Heart left ventricle (tissue), 16 donors: ENCODE measurements around the gene RFNG. TPM values are rescaled to one million over a fixed set of nuclear protein-coding genes. Genes with fewer than 3 reads are reported as not detected.

Experiments used
- ATAC-seq, 4 donors: fragments of 200-7000 bp; cut with Tn5 transposase; one replicate each; pipeline ENCODE4 v1.9.1; 2020 to 2022; ENCODE audit warnings: moderate library complexity in 4 of 4, mild to moderate bottlenecking in 3 of 4, moderate number of reproducible peaks in 1 of 4
- DNase-seq, 5 donors: peaks; one replicate each; pipeline ENCODE4 v3.0.0-alpha.2; 2020
- H3K27ac ChIP-seq, 12 donors: fragments of 200-600 bp; sonication (generic) in 4 of 12; one replicate each; pipeline versions ENCODE4 v1.5.0 to v1.8.0; 2016 to 2022; ENCODE audit warnings: mild to moderate bottlenecking in 2 of 12
- H3K27me3 ChIP-seq, 9 donors: fragments of 200-600 bp; sonication (generic) in 2 of 9; one replicate each; pipeline versions ENCODE4 v1.5.1 to v1.8.0; 2016 to 2022; ENCODE audit warnings: mild to moderate bottlenecking in 3 of 9
- H3K36me3 ChIP-seq, 9 donors: fragments of 200-600 bp; sonication (generic) in 2 of 9; one replicate each; pipeline versions ENCODE4 v1.5.0 to v1.8.0; 2018 to 2022; ENCODE audit warnings: mild to moderate bottlenecking in 2 of 9
- H3K4me1 ChIP-seq, 12 donors: fragments of 200-600 bp; sonication (generic) in 4 of 12; one replicate each; pipeline versions ENCODE4 v1.5.0 to v1.8.0; 2016 to 2022; ENCODE audit warnings: mild to moderate bottlenecking in 3 of 12
- H3K4me3 ChIP-seq, 12 donors: fragments of 200-600 bp; sonication (generic) in 4 of 12; one replicate each; pipeline versions ENCODE4 v1.5.0 to v1.8.0; 2017 to 2022; ENCODE audit warnings: mild to moderate bottlenecking in 9 of 12, moderate library complexity in 4 of 12
- H3K9me3 ChIP-seq, 12 donors: fragments of 200-600 bp; sonication (generic) in 4 of 12; one replicate each; pipeline versions ENCODE4 v1.5.0 to v1.8.0; 2016 to 2022; ENCODE audit warnings: mild to moderate bottlenecking in 1 of 12
- CTCF ChIP-seq, 12 donors: fragments of 200-600 bp; sonication (generic) in 4 of 12; IDR thresholded peaks; one replicate each; pipeline versions ENCODE4 v1.5.0 to v1.8.0; 2018 to 2022; ENCODE audit warnings: antibody characterized with exemption in 12 of 12, mild to moderate bottlenecking in 5 of 12
- POLR2A ChIP-seq, 2 donors: fragments of 450-650 bp; IDR thresholded peaks; one replicate each; pipeline ENCODE4 v1.6.1; 2017; ENCODE audit warnings: antibody characterized with exemption in 2 of 2, mild to moderate bottlenecking in 2 of 2, moderate library complexity in 2 of 2
- WGBS, 4 donors: extraction: QIAGEN DNeasy Blood & Tissue Kit in 2 of 4; methylation state at CpG; one replicate each; pipeline versions ENCODE4 v1.1.5 to v1.1.7; 2013 to 2018; 5-methylcytosine and 5-hydroxymethylcytosine counted together
- intact Hi-C, 10 donors: fragments of 100-400 bp; cut with DNase I; formaldehyde crosslinking; loops; one replicate each; pipeline versions ENCODE4 v1.11.1 to v1.14.2; 2022
- polyA plus RNA-seq, 2 donors: library from polyadenylated mRNA; stranded (reverse); fragments of 200-250 nt; gene quantifications; one replicate each; pipeline ENCODE4 v1.2.3, GENCODE V29; 2013
- total RNA-seq, 9 donors: library from RNA; depleted of rRNA in 2 of 9; stranded (reverse); fragments of >200 nt in 2 of 9; fragmentation: NEBNext Ultra II Directional in 3 of 9; extraction: Animal tissue kit (Norgen Biotek cat#: 25700) in 3 of 9; gene quantifications; one replicate each; pipeline versions ENCODE4 v1.1.0 to v1.2.4, GENCODE V29; 2016 to 2023
- donor health status: ischemic (EF 13 %, LVEDD 7.1; RV severe dilation, severe dysfunction).
- donor health status: healthy with polysubstance abuse.
- donor health status: DM: no; HTN: yes; CAD: no.
- donor health status: DM: no; HTN: no; CAD: no.
- donor health status: ischemic (EF 25% LVEDD 6.9; RV normal size, moderate dysfunction).
- donor health status: ischemic (EF 25% LVEDD 5.7; RV mildly dilated, moderate dysfunction).
- donor health status: healthy.
- donor health status: DM: yes; HTN: yes; CAD: no.
- donor health status: ischemic (EF 35%, LVEDD 5.7; RV mildly dilated, moderate dysfunction).
- donor health status: nonischemic (EF 11% LVEDD 7.7; RV severe dilation, severe dysfunction).
- donor health status: DM: yes; HTN: yes; CAD: no.
- donor health status: PGD.
- donor health status: ischemic (EF 29% LVEDD 5.4; RV normal size, mild dysfunction).
- donor health status: nonischemic (EF 23%, LVEDD 6.1; RV moderate dilation, normal function).

Gene RFNG
- total and polyA plus RNA-seq, 11 donors: 16.4 to 30.6 (median 21.2) TPM

GRCh38 chr17:82062076-82062983, 10.7 kb upstream of the RFNG start:
- Histone ChIP-seq H3K4me3 (no peak overlapping the region), H3K27ac (no peak overlapping the region), H3K9me3 (no peaks in the 10 kb centered on the region), H3K4me1 (peaks cover 0 to 27% (median 19%) of the 10 kb centered on the region in 12 donors), H3K36me3 (peaks cover 0 to 65% (median 50%) of the 10 kb centered on the region in 9 donors), H3K27me3 (no peaks in the 10 kb centered on the region)
- no peak for ATAC-seq
- peak in 2 of 5 donors; percentile 17 to 35 for DNase-seq
- WGBS, 4 donors: 79 to 85% (median 81%) methylated on average over 10 to 24 of the region's 24 CpGs
- intact Hi-C loops: no loop called here
- TF ChIP-seq CTCF (IDR thresholded peaks at IDR 0.05) (no peak), POLR2A (IDR thresholded peaks at IDR 0.05) (no peak)

- WGBS, 4 donors: 82 to 89% (median 88%) methylated on average over 17 to 34 of the region's 34 CpGs
Measured at GRCh38 chr17:82061047-82061925, 9.7 kb upstream of the RFNG start.

GRCh38 chr17:82060614-82061013, 9.0 kb upstream of the RFNG start:
- TF ChIP-seq POLR2A (IDR thresholded peaks at IDR 0.05): no peak
- Histone ChIP-seq H3K27ac (no peak overlapping the region), H3K4me3 (no peak overlapping the region), H3K4me1 (peaks cover 0 to 17% (median 11%) of the 10 kb centered on the region in 12 donors), H3K27me3 (no peaks in the 10 kb centered on the region), H3K36me3 (peaks cover 0 to 83% (median 66%) of the 10 kb centered on the region in 9 donors), H3K9me3 (no peaks in the 10 kb centered on the region)
- intact Hi-C loops: no loop called here
- WGBS, 4 donors: 86 to 100% (median 89%) methylated on average over 8 to 14 of the region's 14 CpGs
- DNase-seq: peak in 1 of 5 donors; percentile 48
- ATAC-seq: no peak

More at GRCh38 chr17:82061047-82061925, 9.7 kb upstream of the RFNG start:
- peaks cover 0 to 76% (median 59%) of the 10 kb centered on the region in 9 donors for H3K36me3 ChIP-seq
- H3K4me1 ChIP-seq: peaks cover 0 to 23% (median 15%) of the 10 kb centered on the region in 12 donors
- H3K4me3 ChIP-seq: no peak overlapping the region
- DNase-seq: peak in 2 of 5 donors; percentile 24 to 63
- H3K9me3 ChIP-seq: no peaks in the 10 kb centered on the region
- ATAC-seq: no peak
- H3K27ac ChIP-seq: no peak overlapping the region
- intact Hi-C loops: no loop called here
- TF ChIP-seq POLR2A (IDR thresholded peaks at IDR 0.05): no peak
- no peak for TF ChIP-seq CTCF (IDR thresholded peaks at IDR 0.05)
- H3K27me3 ChIP-seq: no peaks in the 10 kb centered on the region

GRCh38 chr17:82060001-82060380, 8.4 kb upstream of the RFNG start:
- ATAC-seq (no peak), DNase-seq (peak in 1 of 5 donors; percentile 47)
- peaks cover 0 to 14% (median 10%) of the 10 kb centered on the region in 12 donors for H3K4me1 ChIP-seq
- intact Hi-C loops: no loop called here
- no peak for TF ChIP-seq CTCF (IDR thresholded peaks at IDR 0.05)
- no peak for TF ChIP-seq POLR2A (IDR thresholded peaks at IDR 0.05)
- WGBS, 4 donors: 81 to 87% (median 85%) methylated on average over 9 to 16 of the region's 16 CpGs
- H3K9me3 ChIP-seq: no peaks in the 10 kb centered on the region
- H3K36me3 ChIP-seq: peaks cover 0 to 89% (median 72%) of the 10 kb centered on the region in 9 donors
- H3K4me3 ChIP-seq: no peak overlapping the region
- no peak overlapping the region for H3K27ac ChIP-seq
- no peaks in the 10 kb centered on the region for H3K27me3 ChIP-seq
